ENCODE measurements around the gene MCRIP1. TPM values are rescaled to one million over a fixed set of nuclear protein-coding genes. Genes with fewer than 3 reads are reported as not detected.

Gene MCRIP1
- total RNA-seq, 3 donors from 2014 or later: 21.2 to 80.2 (median 38.7) TPM

GRCh38 chr17:81794074-81794476 is 39.0 kb downstream of the MCRIP1 start:
- H3K4me1 ChIP-seq (ENCODE audit: low read depth): no peaks in the 10 kb centered on the region
- intact Hi-C loops (cut with DNase I, micrococcal nuclease): no loop called here
- DNase-seq (no peak), ATAC-seq (no peak)
- H3K9me3 ChIP-seq: no peaks in the 10 kb centered on the region
- H3K36me3 ChIP-seq (ENCODE audit: low read depth): no peaks in the 10 kb centered on the region
- no peak overlapping the region for H3K4me3 ChIP-seq
- TF ChIP-seq CTCF (IDR thresholded peaks at IDR 0.05): no peak

GRCh38 chr17:81792675-81793615 is 40.1 kb downstream of the MCRIP1 start:
- no peak for DNase-seq
- Histone ChIP-seq H3K9me3 (no peaks in the 10 kb centered on the region), H3K4me1 (ENCODE audit: low read depth) (no peaks in the 10 kb centered on the region), H3K4me3 (no peak overlapping the region), H3K36me3 (ENCODE audit: low read depth) (no peaks in the 10 kb centered on the region)
- no peak for TF ChIP-seq CTCF (IDR thresholded peaks at IDR 0.05)
- intact Hi-C loops (cut with DNase I, micrococcal nuclease): no loop called here
- ATAC-seq: no peak

Other genes with a start within 250 kb of the MCRIP1 start
- gene NPLOC4, start 196.2 kb downstream of the MCRIP1 start, total RNA-seq: 10 to 100 TPM; 78.4 to 89.5 (median 78.6) TPM
- under 1 TPM; 0.27 to 0.47 (median 0.41) TPM for gene TSPAN10, start 196.1 kb downstream of the MCRIP1 start, total RNA-seq
- gene PDE6G, start 176.7 kb downstream of the MCRIP1 start, total RNA-seq: 1 to 10 TPM in 1 of 3 donors, under 1 TPM in 1, not detected in 1; 0.39 to 1.2 TPM
- gene OXLD1, start 166.7 kb downstream of the MCRIP1 start, total RNA-seq: 10 to 100 TPM; 26.3 to 27.5 (median 26.8) TPM
- gene CCDC137, start 166.6 kb downstream of the MCRIP1 start, total RNA-seq: 10 to 100 TPM; 15.5 to 19.6 (median 15.6) TPM
- gene ARL16, start 149.5 kb downstream of the MCRIP1 start, total RNA-seq: 10 to 100 TPM; 14.0 to 27.6 (median 26.1) TPM
- 100 to 1,000 TPM in 2 of 3 donors, 10 to 100 TPM in 1; 91.4 to 126 (median 102) TPM for gene HGS, start 149.3 kb downstream of the MCRIP1 start, total RNA-seq
- 100 to 1,000 TPM in 2 of 3 donors, 10 to 100 TPM in 1; 69.0 to 109 (median 108) TPM for gene MRPL12, start 129.9 kb downstream of the MCRIP1 start, total RNA-seq
- 10 to 100 TPM; 22.9 to 61.6 (median 57.6) TPM for gene SLC25A10, start 121.0 kb downstream of the MCRIP1 start, total RNA-seq
- gene GCGR, start 29.1 kb downstream of the MCRIP1 start, total RNA-seq: under 1 TPM; 0.22 to 0.98 (median 0.43) TPM
- gene PPP1R27, start 1.8 kb upstream of the MCRIP1 start, total RNA-seq: under 1 TPM in 2 of 3 donors, not detected in 1; 0.52 to 0.84 TPM
- 100 to 1,000 TPM; 354 to 727 (median 491) TPM for gene P4HB, start 27.2 kb upstream of the MCRIP1 start, total RNA-seq
- gene ARHGDIA, start 38.0 kb upstream of the MCRIP1 start, total RNA-seq: 100 to 1,000 TPM; 326 to 473 (median 442) TPM
- 10 to 100 TPM; 38.1 to 88.7 (median 43.3) TPM for gene ALYREF, start 58.3 kb upstream of the MCRIP1 start, total RNA-seq
- 10 to 100 TPM; 78.2 to 97.1 (median 81.3) TPM for gene ANAPC11, start 58.4 kb upstream of the MCRIP1 start, total RNA-seq
- under 1 TPM; 0.12 to 0.51 (median 0.26) TPM for gene NPB, start 68.9 kb upstream of the MCRIP1 start, total RNA-seq
- 10 to 100 TPM; 36.0 to 59.4 (median 58.3) TPM for gene PCYT2, start 78.1 kb upstream of the MCRIP1 start, total RNA-seq
- gene SIRT7, start 84.9 kb upstream of the MCRIP1 start, total RNA-seq: 10 to 100 TPM; 50.1 to 83.5 (median 73.7) TPM
- gene MAFG, start 94.4 kb upstream of the MCRIP1 start, total RNA-seq: 10 to 100 TPM; 17.4 to 34.0 (median 21.1) TPM
- gene PYCR1, start 104.0 kb upstream of the MCRIP1 start, total RNA-seq: 10 to 100 TPM; 14.7 to 35.0 (median 28.2) TPM
- gene MYADML2, start 113.9 kb upstream of the MCRIP1 start, total RNA-seq: under 1 TPM in 1 of 3 donors, not detected in 2; 0.13 TPM
- gene NOTUM, start 127.9 kb upstream of the MCRIP1 start, total RNA-seq: under 1 TPM in 1 of 3 donors, not detected in 2; 0.13 TPM
- gene ASPSCR1, start 144.3 kb upstream of the MCRIP1 start, total RNA-seq: 10 to 100 TPM; 33.1 to 35.2 (median 34.5) TPM
- 100 to 1,000 TPM in 1 of 3 donors, 10 to 100 TPM in 2; 76.3 to 114 (median 81.3) TPM for gene CENPX, start 189.6 kb upstream of the MCRIP1 start, total RNA-seq
- 10 to 100 TPM; 18.9 to 20.0 (median 19.8) TPM for gene LRRC45, start 190.0 kb upstream of the MCRIP1 start, total RNA-seq
- gene RAC3, start 198.4 kb upstream of the MCRIP1 start, total RNA-seq: 1 to 10 TPM; 3.4 to 6.2 (median 4.2) TPM
- 100 to 1,000 TPM in 2 of 3 donors, 10 to 100 TPM in 1; 84.9 to 151 (median 124) TPM for gene DCXR, start 204.4 kb upstream of the MCRIP1 start, total RNA-seq
- gene RFNG, start 218.5 kb upstream of the MCRIP1 start, total RNA-seq: 10 to 100 TPM; 30.7 to 37.9 (median 30.9) TPM
- gene GPS1, start 218.6 kb upstream of the MCRIP1 start, total RNA-seq: 10 to 100 TPM; 73.6 to 81.6 (median 80.4) TPM
- 100 to 1,000 TPM in 2 of 3 donors, 10 to 100 TPM in 1; 99.8 to 143 (median 138) TPM for gene DUS1L, start 232.5 kb upstream of the MCRIP1 start, total RNA-seq

Data from mucosa of descending colon (tissue), 3 donors.